ENCODE results near the gene SOX6.
"Not testable (repeated sequence)": the region's sequence is repeated elsewhere in the genome, so short reads cannot be mapped to it uniquely, and the experiment has no call there.

Gene SOX6

DNA sequence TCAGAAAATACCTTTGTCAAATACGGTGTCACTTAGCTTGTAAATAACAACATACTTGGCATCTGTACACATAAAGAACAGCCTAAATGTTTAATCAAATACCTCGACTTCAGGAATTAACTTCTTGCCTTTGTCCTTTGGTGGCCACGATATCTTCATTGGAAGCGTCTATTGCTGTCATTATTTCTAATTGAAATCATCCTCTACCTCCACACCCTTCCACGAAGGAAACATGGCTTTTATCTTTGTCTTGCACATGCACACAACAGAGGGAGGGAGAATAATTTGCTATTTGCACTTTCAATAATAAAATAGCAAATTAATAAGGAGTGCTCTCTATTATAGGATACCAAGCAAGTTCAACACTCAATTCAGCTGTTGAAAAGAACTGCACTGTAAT lies 25.8 kb upstream of the SOX6 start:
- in situ Hi-C loops (cut with HindIII; ENCODE audit: low sequenced_read_pairs): no loop called here
- DNase-seq (ENCODE audit: low read depth): no peak
- no peak overlapping the region for H3K4me3 ChIP-seq (ENCODE audit: low read depth, low read length)
- TF ChIP-seq, protein P1, sequence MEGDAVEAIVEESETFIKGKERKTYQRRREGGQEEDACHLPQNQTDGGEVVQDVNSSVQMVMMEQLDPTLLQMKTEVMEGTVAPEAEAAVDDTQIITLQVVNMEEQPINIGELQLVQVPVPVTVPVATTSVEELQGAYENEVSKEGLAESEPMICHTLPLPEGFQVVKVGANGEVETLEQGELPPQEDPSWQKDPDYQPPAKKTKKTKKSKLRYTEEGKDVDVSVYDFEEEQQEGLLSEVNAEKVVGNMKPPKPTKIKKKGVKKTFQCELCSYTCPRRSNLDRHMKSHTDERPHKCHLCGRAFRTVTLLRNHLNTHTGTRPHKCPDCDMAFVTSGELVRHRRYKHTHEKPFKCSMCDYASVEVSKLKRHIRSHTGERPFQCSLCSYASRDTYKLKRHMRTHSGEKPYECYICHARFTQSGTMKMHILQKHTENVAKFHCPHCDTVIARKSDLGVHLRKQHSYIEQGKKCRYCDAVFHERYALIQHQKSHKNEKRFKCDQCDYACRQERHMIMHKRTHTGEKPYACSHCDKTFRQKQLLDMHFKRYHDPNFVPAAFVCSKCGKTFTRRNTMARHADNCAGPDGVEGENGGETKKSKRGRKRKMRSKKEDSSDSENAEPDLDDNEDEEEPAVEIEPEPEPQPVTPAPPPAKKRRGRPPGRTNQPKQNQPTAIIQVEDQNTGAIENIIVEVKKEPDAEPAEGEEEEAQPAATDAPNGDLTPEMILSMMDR (IDR thresholded peaks at IDR 0.05; ENCODE audit: low read depth, low read length, missing control alignments): no peak

GRCh38 chr11:16380941-16381568 lies 24.7 kb upstream of the SOX6 start:
- TF ChIP-seq, protein P1 (IDR thresholded peaks at IDR 0.05; ENCODE audit: low read depth, low read length, missing control alignments): no peak
- no peak for DNase-seq (ENCODE audit: low read depth)
- H3K4me3 ChIP-seq (ENCODE audit: low read depth, low read length): no peak overlapping the region
- in situ Hi-C loops (cut with HindIII; ENCODE audit: low sequenced_read_pairs): no loop called here

- DNase-seq (ENCODE audit: low read depth): no peak
- TF ChIP-seq, protein P1 (IDR thresholded peaks at IDR 0.05; ENCODE audit: low read depth, low read length, missing control alignments): no peak
- H3K4me3 ChIP-seq (ENCODE audit: low read depth, low read length): no peak overlapping the region
- in situ Hi-C loops (cut with HindIII; ENCODE audit: low sequenced_read_pairs): no loop called here
Observed at GRCh38 chr11:16378906-16379305, 22.6 kb upstream of the SOX6 start.

- DNase-seq (ENCODE audit: low read depth): no peak
- no peak overlapping the region for H3K4me3 ChIP-seq (ENCODE audit: low read depth, low read length)
- in situ Hi-C loops (cut with HindIII; ENCODE audit: low sequenced_read_pairs): no loop called here
- TF ChIP-seq, protein P1 (IDR thresholded peaks at IDR 0.05; ENCODE audit: low read depth, low read length, missing control alignments): no peak
Observed at GRCh38 chr11:16377746-16378145, 21.4 kb upstream of the SOX6 start.

GRCh38 chr11:16375664-16376063 lies 19.3 kb upstream of the SOX6 start:
- in situ Hi-C loops (cut with HindIII; ENCODE audit: low sequenced_read_pairs); H3K4me3 ChIP-seq (ENCODE audit: low read depth, low read length); DNase-seq (ENCODE audit: low read depth): not testable (repeated sequence)

DNA sequence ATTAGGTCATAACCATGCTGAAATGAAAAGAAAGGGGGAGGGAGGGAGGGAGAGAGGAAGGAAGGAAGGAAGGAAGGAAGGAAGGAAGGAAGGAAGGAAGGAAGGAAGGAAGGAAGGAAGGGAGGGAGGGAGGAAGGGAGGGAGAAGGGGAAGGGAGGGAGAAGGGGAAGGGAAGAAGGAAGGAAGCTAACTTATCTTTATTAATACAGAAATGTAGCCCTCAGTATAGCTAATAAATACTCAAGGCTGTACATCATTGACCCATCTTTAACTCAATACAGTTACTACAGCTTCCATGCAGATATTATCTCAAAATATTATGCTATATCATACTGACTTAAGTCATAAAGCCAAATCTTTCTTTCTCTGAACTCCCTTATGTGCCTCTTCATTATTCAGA lies 17.4 kb upstream of the SOX6 start:
- TF ChIP-seq, protein P1 (IDR thresholded peaks at IDR 0.05; ENCODE audit: low read depth, low read length, missing control alignments): no peak
- in situ Hi-C loops (cut with HindIII; ENCODE audit: low sequenced_read_pairs): no loop called here
- no peak for DNase-seq (ENCODE audit: low read depth)
- H3K4me3 ChIP-seq (ENCODE audit: low read depth, low read length): no peak overlapping the region

DNA sequence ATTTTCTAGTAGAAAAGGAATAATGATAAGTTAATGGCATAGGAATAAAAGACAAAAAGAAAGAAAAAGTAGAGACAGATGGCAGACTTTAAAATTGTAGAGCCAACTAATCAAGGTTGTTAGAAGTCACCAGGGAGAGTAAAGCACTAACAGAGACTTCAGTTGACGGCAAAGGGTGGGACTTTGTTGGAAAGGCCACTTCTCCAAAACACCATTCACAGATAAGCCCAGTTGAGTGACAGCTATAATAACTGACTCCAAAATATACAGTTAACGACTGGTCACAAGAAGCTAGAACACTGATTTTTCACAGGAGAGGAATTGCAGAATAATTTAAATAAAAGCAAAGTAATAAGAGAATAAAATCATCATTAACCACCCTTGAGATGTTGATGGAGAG lies 16.0 kb upstream of the SOX6 start:
- no peak overlapping the region for H3K4me3 ChIP-seq (ENCODE audit: low read depth, low read length)
- in situ Hi-C loops (cut with HindIII; ENCODE audit: low sequenced_read_pairs): no loop called here
- TF ChIP-seq, protein P1 (IDR thresholded peaks at IDR 0.05; ENCODE audit: low read depth, low read length, missing control alignments): no peak
- no peak for DNase-seq (ENCODE audit: low read depth)
